HG03520 (cell line): ENCODE results near the gene SLC36A1.
"Not testable (repeated sequence)": the region's sequence is repeated elsewhere in the genome, so short reads cannot be mapped to it uniquely, and the experiment has no call there.

Source experiments
- ATAC-seq: cut with Tn5 transposase; IDR thresholded peaks from one replicate; pipeline ENCODE4 v1.9.1; 2021; ENCODE audit warnings: mild to moderate bottlenecking, moderate library complexity; ENCODE audit not compliant: unreplicated experiment

SLC36A1 gene

GRCh38 chr5:151483176-151483575, 35.8 kb downstream of the SLC36A1 start:
- ATAC-seq, result no peak

- ATAC-seq, result no peak
Measured at GRCh38 chr5:151483647-151484046, 36.2 kb downstream of the SLC36A1 start.

GRCh38 chr5:151487544-151487943, 40.1 kb downstream of the SLC36A1 start:
- no peak for ATAC-seq

- ATAC-seq, result no peak
Measured at GRCh38 chr5:151490627-151491026, 43.2 kb downstream of the SLC36A1 start.

- ATAC-seq, result no peak
Measured at GRCh38 chr5:151491062-151491461, 43.7 kb downstream of the SLC36A1 start.

GRCh38 chr5:151492729-151493128, 45.3 kb downstream of the SLC36A1 start:
- ATAC-seq, result no peak

GRCh38 chr5:151493665-151494064, 46.3 kb downstream of the SLC36A1 start:
- no peak for ATAC-seq

GRCh38 chr5:151495320-151495719, 47.9 kb downstream of the SLC36A1 start:
- no peak for ATAC-seq

GRCh38 chr5:151496041-151496484, 48.7 kb downstream of the SLC36A1 start:
- ATAC-seq, result no peak

GRCh38 chr5:151497391-151498002, 50.1 kb downstream of the SLC36A1 start:
- no peak for ATAC-seq

GRCh38 chr5:151498395-151499155, 51.2 kb downstream of the SLC36A1 start:
- no peak for ATAC-seq

- ATAC-seq, result no peak
Measured at GRCh38 chr5:151499501-151500035, 52.2 kb downstream of the SLC36A1 start.

- no peak for ATAC-seq
Measured at GRCh38 chr5:151504006-151504405, 56.6 kb downstream of the SLC36A1 start.

- ATAC-seq, result not testable (repeated sequence)
Measured at GRCh38 chr5:151508308-151508707, 60.9 kb downstream of the SLC36A1 start.

GRCh38 chr5:151509231-151509630, 61.8 kb downstream of the SLC36A1 start:
- ATAC-seq, result no peak

GRCh38 chr5:151509836-151510235, 62.4 kb downstream of the SLC36A1 start:
- no peak for ATAC-seq

- no peak for ATAC-seq
Measured at GRCh38 chr5:151517122-151517920, 69.9 kb downstream of the SLC36A1 start.

- ATAC-seq, result no peak
Measured at GRCh38 chr5:151520294-151520693, 72.9 kb downstream of the SLC36A1 start.

GRCh38 chr5:151522226-151522625, 74.8 kb downstream of the SLC36A1 start:
- ATAC-seq, result no peak

- peak; percentile 94 for ATAC-seq
Measured at GRCh38 chr5:151523335-151523734, 75.9 kb downstream of the SLC36A1 start.

- ATAC-seq, result no peak
Measured at GRCh38 chr5:151528153-151528552, 80.8 kb downstream of the SLC36A1 start.
